Keratinocyte (primary cell): ENCODE data around the gene MUC3A.

Experiments used
- CTCF ChIP-seq, 3 experiments: IDR thresholded peaks in 1 of 3; conservative IDR thresholded peaks in 1 of 3; optimal IDR thresholded peaks in 1 of 3; 2 replicates in 2 of 3; 3 replicates in 1 of 3; pipeline versions ENCODE3 to v1.5.1; 2011; ENCODE audit warnings: low read length in 3 of 3, mild to moderate bottlenecking in 3 of 3, moderate library complexity in 2 of 3, control low read depth in 1 of 3, inconsistent platforms in 1 of 3; ENCODE audit not compliant: insufficient read depth in 2 of 3; ENCODE audit errors: extremely low read depth in 1 of 3
- EZH2 ChIP-seq: IDR thresholded peaks from one replicate; pipeline ENCODE4 v1.6.1; 2012; ENCODE audit warnings: inconsistent platforms, mild to moderate bottlenecking, low read length, moderate library complexity

DNA sequence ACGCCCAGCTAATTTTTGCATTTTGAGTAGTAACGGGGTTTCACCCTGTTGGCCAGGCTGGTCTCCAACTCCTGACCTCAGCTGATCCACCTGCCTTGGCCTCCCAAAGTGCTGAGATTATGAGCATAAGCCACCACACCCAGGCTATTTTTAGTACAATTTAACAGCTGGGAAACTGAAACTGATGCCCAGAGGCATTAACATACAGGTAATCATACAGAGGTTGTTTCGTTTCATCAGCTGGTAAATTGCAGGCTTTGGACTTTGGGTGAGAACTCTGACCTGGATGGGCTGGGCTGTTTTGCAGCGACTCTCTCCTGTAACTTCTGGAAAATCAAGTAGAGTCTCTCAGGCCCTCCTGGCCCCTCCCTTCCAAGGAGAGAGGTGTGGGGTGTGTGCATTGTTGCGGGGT is 47.4 kb upstream of the MUC3A start:
- TF ChIP-seq CTCF (optimal IDR thresholded peaks at IDR 0.05 in 1 of 3, IDR thresholded peaks at IDR 0.05 in 1 of 3, conservative IDR thresholded peaks at IDR 0.05 in 1 of 3; ENCODE audit: extremely low read depth in 1 of 3, insufficient read depth in 2 of 3, low read length in 3 of 3): no peak
- TF ChIP-seq EZH2: no peak
